Measurements from ENCODE around the gene PTPN22.

- TF ChIP-seq CTCF (IDR thresholded peaks at IDR 0.05) (no peak), POLR2A (IDR thresholded peaks at IDR 0.05) (no peak)
These were observed 865 bp upstream of the PTPN22 start for GRCh38 chr1:113872219-113872935.

Measured in testis (tissue), 2 donors.